GM19043 (cell line): Measurements from ENCODE around the gene RNF213.

Experiments used
- ATAC-seq: cut with Tn5 transposase; IDR thresholded peaks from one replicate; pipeline ENCODE4 v1.9.1; 2021; ENCODE audit warnings: low read depth; ENCODE audit not compliant: unreplicated experiment

Gene RNF213

DNA sequence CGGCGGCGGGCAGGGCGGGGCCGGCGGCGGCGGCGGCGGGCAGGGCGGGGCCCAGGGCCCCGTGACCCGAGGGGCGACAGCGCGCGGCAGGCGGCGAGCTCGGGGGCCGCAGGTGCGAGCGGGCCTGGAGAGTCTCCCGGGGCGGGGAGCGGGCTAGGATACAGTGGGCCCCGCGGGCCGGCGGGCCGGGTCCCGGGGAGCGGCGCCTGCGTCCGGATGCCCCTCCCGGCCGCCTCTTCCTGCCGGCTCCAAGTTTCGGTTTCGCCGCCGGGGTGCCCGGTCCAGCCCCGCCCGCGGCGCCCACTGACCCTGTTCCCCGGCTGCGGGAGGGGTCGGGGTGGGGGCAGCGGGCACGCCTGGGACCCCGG lies at the start of gene RNF213:
Gene RNF213 (plus strand): TSS at position 62 of the 368 bp plus-strand sequence. CDS start 2,830 bp downstream, outside the sequence.
- no peak for ATAC-seq

DNA sequence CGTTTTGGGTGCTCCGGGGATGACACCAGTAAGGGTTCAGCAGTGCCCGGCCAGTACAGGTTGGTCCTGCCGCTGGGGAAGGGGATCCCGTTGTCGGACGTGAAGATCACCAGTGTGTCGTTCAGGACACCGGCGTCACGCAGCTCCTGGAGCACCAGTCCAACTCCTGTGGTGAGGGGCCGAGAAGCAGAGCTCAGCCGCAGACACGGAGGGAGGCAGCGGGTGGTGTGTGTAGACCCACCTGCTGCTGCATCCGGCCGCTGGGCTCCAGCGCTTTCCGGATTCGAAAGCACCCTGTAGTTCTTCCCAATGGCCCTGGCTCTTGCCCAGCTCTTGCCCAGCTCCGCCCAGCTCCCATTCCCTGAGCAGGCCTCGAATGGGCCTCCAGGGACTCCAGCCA lies 48.5 kb upstream of the RNF213 start:
- no peak for ATAC-seq

DNA sequence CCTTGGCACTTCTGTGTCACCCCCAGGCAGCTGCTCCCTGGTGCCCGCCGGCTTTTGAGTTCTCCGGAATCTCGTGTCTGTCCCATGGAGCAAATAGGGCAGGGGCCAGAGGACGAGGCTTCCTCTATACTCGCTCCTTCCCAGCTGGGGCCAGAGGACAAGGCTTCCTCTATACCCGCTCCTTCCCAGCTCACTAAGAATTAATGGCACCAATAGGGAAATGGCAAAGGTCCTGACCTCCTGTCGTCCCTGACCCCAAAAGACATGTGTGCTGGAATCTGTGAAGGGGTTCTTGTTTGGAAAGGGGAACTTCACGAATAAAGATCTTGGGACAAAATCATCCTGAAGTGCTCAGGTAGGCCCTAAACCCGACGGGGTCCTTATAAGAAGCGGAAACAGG lies 48.1 kb upstream of the RNF213 start:
- no peak for ATAC-seq

- no peak for ATAC-seq
Measured at GRCh38 chr17:80212962-80213642, 47.5 kb upstream of the RNF213 start.

DNA sequence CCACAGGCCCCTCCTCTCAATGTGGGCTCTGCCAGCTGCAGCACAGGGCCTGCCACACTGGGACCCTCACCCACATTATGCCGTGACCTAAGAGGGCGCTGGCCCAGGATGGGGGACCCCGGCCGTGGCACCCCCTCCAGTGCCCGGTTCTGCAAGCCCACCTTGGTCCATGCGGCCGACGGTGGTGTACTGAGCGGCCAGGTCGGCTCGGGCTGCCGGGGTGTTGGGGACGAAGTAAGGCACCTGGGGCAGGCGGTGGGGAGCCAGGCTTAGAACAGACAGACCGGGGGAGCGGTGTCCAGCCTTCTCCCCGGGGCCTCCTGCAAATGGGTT lies 47.0 kb upstream of the RNF213 start:
- ATAC-seq, result no peak

DNA sequence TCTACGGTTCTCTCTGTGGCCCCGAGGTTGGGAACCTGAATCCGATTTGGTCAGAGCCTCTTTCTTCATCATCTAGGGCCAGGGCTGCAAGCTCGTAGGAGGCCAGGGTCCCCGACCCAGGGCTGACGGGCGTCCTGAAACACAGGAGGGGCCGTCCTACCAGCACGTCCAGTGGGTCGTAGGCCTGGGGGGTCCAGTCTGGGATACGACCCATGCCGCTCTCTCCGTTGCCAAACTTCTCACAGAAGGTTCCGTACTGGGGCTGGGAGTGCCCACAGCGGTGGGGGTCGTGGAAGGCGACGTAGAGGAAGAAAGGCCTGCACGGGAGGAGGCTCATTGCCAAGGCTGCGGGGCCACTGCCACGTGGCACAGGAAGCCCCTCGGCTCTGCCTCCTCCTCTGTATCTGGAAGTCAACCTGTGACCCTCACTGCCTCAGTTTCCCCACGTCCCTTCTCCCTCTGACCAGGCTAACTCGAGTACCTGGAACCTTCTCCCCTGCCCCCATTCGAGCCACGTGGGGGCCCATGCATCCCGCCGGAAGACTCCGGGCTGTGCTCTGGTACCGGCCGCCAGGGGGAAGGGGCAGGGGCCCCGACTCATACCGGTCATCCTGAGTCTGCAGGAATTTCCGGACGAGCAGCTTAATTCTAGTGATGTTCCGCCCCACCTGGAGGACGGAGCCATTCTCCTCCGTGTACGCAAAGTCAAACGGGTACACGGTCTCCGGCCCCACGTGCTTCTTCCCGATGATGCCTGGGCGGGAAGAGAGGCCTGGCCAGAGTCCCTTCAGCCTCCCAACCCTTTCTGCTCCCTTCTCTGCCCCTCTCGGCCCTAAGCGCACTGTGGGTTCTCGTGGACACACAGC lies 46.4 kb upstream of the RNF213 start:
- ATAC-seq, result no peak

- ATAC-seq, result no peak
Measured at GRCh38 chr17:80214878-80215210, 45.8 kb upstream of the RNF213 start.

DNA sequence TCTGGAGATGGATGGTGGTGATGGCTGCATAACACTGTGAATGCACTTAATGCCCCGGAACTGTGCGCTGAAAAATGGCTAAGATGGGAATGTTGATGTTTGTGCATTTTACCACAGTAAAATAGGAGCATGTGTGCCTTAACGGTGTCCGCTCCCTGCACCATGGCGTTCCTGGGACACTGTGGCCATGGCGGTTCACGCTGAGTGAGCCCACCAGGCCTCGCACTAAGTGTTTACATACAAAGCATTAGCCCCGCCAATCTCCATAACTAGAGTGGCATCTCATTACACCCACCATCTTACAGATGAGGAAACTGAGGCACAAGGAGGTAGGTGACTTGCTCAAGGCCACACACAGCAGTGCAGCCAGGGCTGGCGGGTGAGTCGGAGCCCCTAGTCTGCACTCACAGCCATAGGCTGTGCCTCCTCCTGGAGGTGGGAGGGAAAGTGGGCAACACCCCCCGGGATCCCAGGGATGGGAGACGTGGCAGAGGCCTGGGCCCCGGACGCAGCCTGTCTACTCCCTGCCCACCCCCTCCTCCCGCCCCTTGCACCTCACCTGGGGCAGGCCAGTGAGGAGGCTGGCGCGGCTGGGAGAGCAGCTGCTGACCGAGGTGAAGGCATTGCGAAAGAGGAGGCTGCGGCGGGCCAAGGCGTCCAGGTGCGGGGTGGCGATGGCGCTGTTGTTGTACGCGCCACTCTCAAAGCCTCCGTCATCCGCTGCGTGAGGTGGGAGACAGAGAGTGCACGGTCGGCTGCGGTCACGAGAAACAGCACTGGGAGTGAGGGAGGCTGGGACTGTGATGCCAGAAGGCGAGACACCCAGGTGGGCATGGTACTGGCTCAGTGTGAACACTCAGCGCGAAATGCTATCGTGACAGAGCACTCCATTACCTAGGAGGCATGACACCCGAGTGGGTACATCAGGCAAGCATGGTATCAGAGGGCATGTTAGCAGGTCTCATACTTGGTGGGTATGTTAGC lies 43.9 kb upstream of the RNF213 start:
- no peak for ATAC-seq

GRCh38 chr17:80217703-80218362 lies 42.8 kb upstream of the RNF213 start:
- no peak for ATAC-seq

DNA sequence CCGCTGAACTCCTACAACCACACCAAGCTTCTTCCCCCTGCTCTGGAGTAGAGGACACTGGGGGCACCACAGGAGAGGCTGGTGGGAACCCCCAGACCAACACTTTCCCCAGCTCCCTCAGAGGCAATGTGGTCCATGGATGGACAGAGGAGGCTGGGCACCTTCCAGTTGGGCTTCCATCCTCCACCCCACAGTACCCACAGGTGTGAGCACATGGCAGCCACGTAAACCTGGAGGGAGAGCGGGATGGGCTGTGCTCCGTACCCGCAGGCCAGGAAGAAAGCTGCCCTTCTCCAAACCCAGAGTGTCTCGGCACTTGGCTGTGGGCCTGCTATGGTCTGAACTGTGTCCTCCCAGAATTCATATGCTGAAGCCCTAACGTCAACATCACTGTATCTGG lies 42.3 kb upstream of the RNF213 start:
- ATAC-seq, result no peak

GRCh38 chr17:80219013-80219762 lies 41.5 kb upstream of the RNF213 start:
- ATAC-seq, result peak; percentile 62

DNA sequence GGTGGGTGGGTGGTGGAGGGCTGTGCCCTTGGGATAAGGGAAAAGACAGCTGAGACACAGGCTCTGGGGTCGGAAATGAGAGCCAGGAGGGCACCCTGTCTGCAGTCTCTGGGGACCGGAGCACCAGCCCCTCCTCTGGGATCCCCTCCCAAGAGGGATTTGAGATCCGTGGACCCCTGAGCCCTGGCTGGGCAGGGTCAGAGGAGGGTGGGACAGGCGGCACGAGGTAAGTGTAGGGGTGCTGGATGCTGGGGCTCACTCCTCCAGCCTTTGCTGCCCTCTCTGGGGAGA lies 40.9 kb upstream of the RNF213 start:
- no peak for ATAC-seq

DNA sequence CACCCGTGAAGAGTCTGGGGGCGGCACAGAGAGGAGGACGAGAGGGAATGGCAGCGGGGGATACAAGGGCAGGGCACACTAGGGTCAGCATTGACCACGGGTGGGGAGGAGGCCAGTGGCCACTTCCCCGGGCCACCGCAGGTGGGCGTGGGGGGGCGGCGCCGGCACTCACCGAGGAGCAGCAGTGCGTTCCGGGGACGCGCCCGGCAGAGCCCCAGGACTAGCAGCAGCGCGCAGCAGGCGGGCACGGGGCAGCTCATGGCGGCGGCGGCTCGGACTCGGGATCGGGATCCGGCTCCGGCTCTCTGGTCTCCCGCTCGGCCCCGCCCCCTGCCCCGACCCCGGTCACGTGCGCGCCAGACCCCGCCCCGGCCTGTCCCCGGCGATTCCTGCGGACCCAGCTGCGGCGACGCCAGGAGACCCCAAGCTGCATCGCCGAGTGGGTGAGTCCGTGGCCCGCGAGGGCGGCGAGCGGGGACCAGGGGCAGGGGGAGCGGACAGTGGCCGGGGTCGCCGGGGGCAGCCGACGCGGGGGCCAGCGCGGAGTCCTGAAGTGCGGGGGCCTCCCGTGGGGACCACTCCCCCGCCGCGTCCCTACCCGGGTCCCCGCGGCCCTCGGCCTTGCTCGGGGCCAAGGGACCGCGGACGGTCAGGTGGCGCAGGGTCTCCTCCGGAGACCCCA lies 40.5 kb upstream of the RNF213 start, which contains the start of the genes SGSH and SLC26A11:
Gene SGSH (minus strand): TSS at position 280 of the 682 bp plus-strand sequence. CDS start 20 bp downstream, at position 260.
Gene SLC26A11 (plus strand): TSS at position 374 of the 682 bp plus-strand sequence. CDS start 1,134 bp downstream, outside the sequence.
- ATAC-seq, result no peak

DNA sequence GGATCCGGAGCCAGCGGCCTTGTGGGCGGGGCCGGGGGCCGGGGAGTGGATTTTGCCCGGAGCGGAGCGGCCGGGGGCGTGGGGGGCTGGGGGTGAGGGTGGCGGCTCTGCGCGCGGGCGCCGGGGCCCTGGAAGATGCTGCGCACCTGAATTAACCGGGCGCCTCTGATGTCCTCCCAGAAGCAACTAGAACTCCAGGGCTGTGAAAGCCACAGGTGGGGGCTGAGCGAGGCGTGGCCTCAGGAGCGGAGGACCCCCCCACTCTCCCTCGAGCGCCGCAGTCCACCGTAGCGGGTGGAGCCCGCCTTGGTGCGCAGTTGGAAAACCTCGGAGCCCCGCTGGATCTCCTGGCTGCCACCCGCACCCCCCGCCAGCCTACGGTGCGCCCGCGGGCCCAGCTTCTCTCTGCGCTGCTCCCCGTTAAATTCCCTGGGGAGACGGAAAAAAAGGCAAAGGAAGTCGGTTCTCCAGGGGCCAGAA lies 39.9 kb upstream of the RNF213 start:
- no peak for ATAC-seq

GRCh38 chr17:80221351-80222105 lies 39.1 kb upstream of the RNF213 start:
- ATAC-seq, result no peak

GRCh38 chr17:80222376-80223141 lies 38.1 kb upstream of the RNF213 start:
- no peak for ATAC-seq

DNA sequence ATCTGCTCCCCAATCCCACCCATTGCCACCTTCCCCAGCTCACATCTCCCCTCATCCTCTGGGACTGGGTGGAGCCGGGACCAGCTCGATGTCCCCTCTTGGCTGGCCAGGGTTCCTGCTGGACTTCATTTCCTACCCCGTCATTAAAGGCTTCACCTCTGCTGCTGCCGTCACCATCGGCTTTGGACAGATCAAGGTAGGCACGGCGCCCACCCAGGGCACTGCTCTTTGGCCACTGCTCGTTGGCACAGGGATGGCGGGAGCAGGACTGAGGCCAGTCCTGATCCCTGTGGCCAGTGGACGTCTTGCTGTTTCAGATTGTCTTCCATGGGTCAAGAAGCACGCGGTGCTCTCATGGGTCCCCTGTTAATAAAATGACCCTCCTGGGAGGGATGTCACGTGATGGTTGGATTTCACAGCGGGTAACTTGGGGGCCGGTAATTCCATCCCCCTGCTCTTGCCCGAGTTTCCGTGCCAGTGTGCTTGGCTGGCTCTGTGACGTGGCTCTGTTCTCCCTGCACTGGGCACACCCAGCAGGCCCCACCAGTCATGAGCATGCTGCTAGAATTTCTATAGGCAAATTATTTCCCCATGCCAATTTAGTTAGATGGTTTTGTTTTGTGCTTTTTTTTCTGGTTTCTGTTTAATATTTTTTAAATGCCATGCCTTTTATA lies 37.4 kb upstream of the RNF213 start:
- ATAC-seq, result no peak
